ENCODE data around the gene HES7.
A peak's percentile ranks its signal among the peaks of the same experiment; 100 is the strongest.

Gene HES7

GRCh38 chr17:8084250-8084649 lies 39.7 kb downstream of the HES7 start:
- H3K27ac Mint-ChIP-seq, result no peak overlapping the region
- no peak for TF ChIP-seq CTCF (IDR thresholded peaks at IDR 0.05; ENCODE audit: unreplicated experiment in 3 of 3)
- H3K36me3 Mint-ChIP-seq (ENCODE audit: low read depth), result no peaks in the 10 kb centered on the region
- no peaks in the 10 kb centered on the region for H3K9me3 Mint-ChIP-seq
- H3K4me1 Mint-ChIP-seq, result no peaks in the 10 kb centered on the region
- no peak overlapping the region for H3K4me3 Mint-ChIP-seq
- peaks cover 81% of the 10 kb centered on the region for H3K27me3 Mint-ChIP-seq (ENCODE audit: low read depth)

GRCh38 chr17:8082292-8082691 lies 41.6 kb downstream of the HES7 start:
- no peaks in the 10 kb centered on the region for H3K4me1 Mint-ChIP-seq
- no peak overlapping the region for H3K27ac Mint-ChIP-seq
- no peaks in the 10 kb centered on the region for H3K36me3 Mint-ChIP-seq (ENCODE audit: low read depth)
- peaks cover 87% of the 10 kb centered on the region for H3K27me3 Mint-ChIP-seq (ENCODE audit: low read depth)
- no peak for TF ChIP-seq CTCF (IDR thresholded peaks at IDR 0.05; ENCODE audit: unreplicated experiment in 3 of 3)
- peaks cover 2% of the 10 kb centered on the region for H3K9me3 Mint-ChIP-seq
- H3K4me3 Mint-ChIP-seq, result no peak overlapping the region

GRCh38 chr17:8081876-8082275 lies 42.0 kb downstream of the HES7 start:
- no peak for TF ChIP-seq CTCF (IDR thresholded peaks at IDR 0.05; ENCODE audit: unreplicated experiment in 3 of 3)
- Mint-ChIP-seq H3K9me3 (peaks cover 2% of the 10 kb centered on the region), H3K27me3 (ENCODE audit: low read depth) (peaks cover 87% of the 10 kb centered on the region), H3K36me3 (ENCODE audit: low read depth) (no peaks in the 10 kb centered on the region), H3K4me1 (no peaks in the 10 kb centered on the region), H3K27ac (no peak overlapping the region), H3K4me3 (peak overlapping the region in 1 of 3 experiments; percentile 19)

GRCh38 chr17:8080799-8081219 lies 43.1 kb downstream of the HES7 start:
- TF ChIP-seq CTCF (IDR thresholded peaks at IDR 0.05; ENCODE audit: unreplicated experiment in 3 of 3), result no peak
- Mint-ChIP-seq H3K9me3 (peaks cover 2% of the 10 kb centered on the region), H3K4me1 (no peaks in the 10 kb centered on the region), H3K27me3 (ENCODE audit: low read depth) (peaks cover 89% of the 10 kb centered on the region), H3K4me3 (peak overlapping the region in 1 of 3 experiments; percentile 83), H3K36me3 (ENCODE audit: low read depth) (no peaks in the 10 kb centered on the region), H3K27ac (no peak overlapping the region)

GRCh38 chr17:8080208-8080798 lies 43.6 kb downstream of the HES7 start:
- H3K27ac Mint-ChIP-seq, result no peak overlapping the region
- no peaks in the 10 kb centered on the region for H3K36me3 Mint-ChIP-seq (ENCODE audit: low read depth)
- H3K27me3 Mint-ChIP-seq (ENCODE audit: low read depth), result peaks cover 92% of the 10 kb centered on the region
- peak overlapping the region; percentile 82 to 84 (median 83) for H3K4me3 Mint-ChIP-seq
- TF ChIP-seq CTCF (IDR thresholded peaks at IDR 0.05; ENCODE audit: unreplicated experiment in 3 of 3), result no peak
- no peaks in the 10 kb centered on the region for H3K4me1 Mint-ChIP-seq
- H3K9me3 Mint-ChIP-seq, result peaks cover 2% of the 10 kb centered on the region

Data from nephron (organoid).